Bronchial epithelial cell (primary cell): ENCODE data around the gene PTPRN2. TPM values are rescaled to one million over a fixed set of nuclear protein-coding genes. Genes with fewer than 3 reads are reported as not detected.

Experiments used
- DNase-seq: peaks from one replicate; pipeline ENCODE4 v3.0.0-alpha.2; 2010; ENCODE audit warnings: low read depth
- FAIRE-seq: peaks from 2 replicates; lab custom pipeline; 2011; peaks lifted over from hg19 to GRCh38; lab: Jason Lieb, UNC
- H3K27me3 ChIP-seq: 2 replicates; pipeline ENCODE4 v1.5.1; 2011; ENCODE audit warnings: low read length; ENCODE audit not compliant: control insufficient read depth, insufficient read depth
- H3K36me3 ChIP-seq: 2 replicates; pipeline ENCODE4 v1.5.1; 2011; ENCODE audit warnings: low read length; ENCODE audit not compliant: control insufficient read depth, insufficient read depth
- H3K4me3 ChIP-seq: 2 replicates; pipeline ENCODE4 v1.5.1; 2011; ENCODE audit warnings: mild to moderate bottlenecking, low read depth, low read length, control low read depth
- total RNA-seq: library from RNA; depleted of rRNA; stranded (reverse); fragments of >200 nt; gene quantifications from 2 replicates; pipeline ENCODE4 v1.2.1, GENCODE V29; 2014
- TF ChIP-seq, protein P1 (sequence below): IDR thresholded peaks from 2 replicates; pipeline ENCODE4 v1.5.1; 2011; ENCODE audit warnings: mild to moderate bottlenecking, moderate library complexity, low read length, control low read depth, inconsistent platforms; ENCODE audit not compliant: insufficient read depth, severe bottlenecking

The PTPRN2 gene
- total RNA-seq, 1 donor from 2014 or later: 1.1 TPM

GRCh38 chr7:157930441-157930840, 657.2 kb downstream of the PTPRN2 start:
- TF ChIP-seq, protein P1, sequence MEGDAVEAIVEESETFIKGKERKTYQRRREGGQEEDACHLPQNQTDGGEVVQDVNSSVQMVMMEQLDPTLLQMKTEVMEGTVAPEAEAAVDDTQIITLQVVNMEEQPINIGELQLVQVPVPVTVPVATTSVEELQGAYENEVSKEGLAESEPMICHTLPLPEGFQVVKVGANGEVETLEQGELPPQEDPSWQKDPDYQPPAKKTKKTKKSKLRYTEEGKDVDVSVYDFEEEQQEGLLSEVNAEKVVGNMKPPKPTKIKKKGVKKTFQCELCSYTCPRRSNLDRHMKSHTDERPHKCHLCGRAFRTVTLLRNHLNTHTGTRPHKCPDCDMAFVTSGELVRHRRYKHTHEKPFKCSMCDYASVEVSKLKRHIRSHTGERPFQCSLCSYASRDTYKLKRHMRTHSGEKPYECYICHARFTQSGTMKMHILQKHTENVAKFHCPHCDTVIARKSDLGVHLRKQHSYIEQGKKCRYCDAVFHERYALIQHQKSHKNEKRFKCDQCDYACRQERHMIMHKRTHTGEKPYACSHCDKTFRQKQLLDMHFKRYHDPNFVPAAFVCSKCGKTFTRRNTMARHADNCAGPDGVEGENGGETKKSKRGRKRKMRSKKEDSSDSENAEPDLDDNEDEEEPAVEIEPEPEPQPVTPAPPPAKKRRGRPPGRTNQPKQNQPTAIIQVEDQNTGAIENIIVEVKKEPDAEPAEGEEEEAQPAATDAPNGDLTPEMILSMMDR: no peak
- H3K27me3 ChIP-seq: no peaks in the 10 kb centered on the region
- FAIRE-seq: no peak
- H3K4me3 ChIP-seq: no peak overlapping the region
- DNase-seq: no peak
- H3K36me3 ChIP-seq: no peaks in the 10 kb centered on the region

DNA sequence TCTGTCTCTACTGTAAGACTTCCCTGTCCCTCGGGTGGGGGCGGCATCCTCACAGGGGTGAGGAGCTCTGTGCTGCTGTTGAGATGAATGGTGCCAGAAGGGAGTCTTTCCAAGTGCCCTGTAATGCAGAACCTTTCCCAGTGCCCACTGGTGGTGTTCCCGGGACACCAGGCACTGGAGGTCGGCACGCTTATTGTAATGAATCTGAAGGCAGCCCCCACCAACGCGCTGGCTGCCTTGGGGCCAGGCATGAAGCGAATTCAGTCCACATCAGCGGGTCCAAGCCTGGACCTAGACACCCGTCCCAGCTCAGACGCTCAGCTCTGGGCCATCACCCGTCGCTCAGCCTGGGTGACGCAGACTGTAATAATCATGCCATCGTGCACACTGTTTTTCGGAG, 658.0 kb downstream of the PTPRN2 start:
- no peak for DNase-seq
- Histone ChIP-seq H3K27me3 (no peaks in the 10 kb centered on the region), H3K4me3 (no peak overlapping the region), H3K36me3 (no peaks in the 10 kb centered on the region)
- no peak for FAIRE-seq
- TF ChIP-seq, protein P1: no peak

DNA sequence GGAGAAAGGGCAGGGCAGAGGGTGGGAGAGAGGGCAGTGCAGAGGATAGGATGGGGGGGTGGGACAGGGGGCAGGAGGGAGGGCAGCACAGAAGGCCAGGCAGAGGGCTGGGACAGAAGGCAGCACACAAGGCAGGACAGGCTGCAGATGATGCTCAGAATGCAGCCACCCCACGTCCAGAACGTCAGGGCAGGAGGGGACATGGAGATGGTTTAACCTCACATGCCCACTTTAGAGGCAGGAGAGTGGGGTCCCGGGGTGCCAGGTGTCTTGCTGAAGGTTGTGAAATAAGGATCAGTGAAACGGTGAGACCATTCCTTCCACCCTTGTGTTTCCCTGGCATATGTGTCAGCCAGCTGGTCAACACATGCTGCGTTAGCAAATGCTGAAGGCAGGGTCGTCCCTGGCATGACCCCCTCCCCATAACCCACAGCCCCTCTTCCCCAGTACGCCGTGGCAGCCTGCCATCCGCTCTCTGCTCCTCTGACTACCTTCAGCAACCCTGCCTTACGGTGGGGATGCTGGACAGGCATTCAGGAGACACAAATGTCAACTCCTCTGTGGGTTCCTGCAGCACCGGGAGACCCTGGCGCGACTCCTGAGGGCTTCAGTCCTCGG, 658.7 kb downstream of the PTPRN2 start:
- H3K4me3 ChIP-seq: no peak overlapping the region
- TF ChIP-seq, protein P1: no peak
- no peaks in the 10 kb centered on the region for H3K36me3 ChIP-seq
- no peaks in the 10 kb centered on the region for H3K27me3 ChIP-seq
- no peak for FAIRE-seq
- DNase-seq: no peak

GRCh38 chr7:157928171-157928794, 659.3 kb downstream of the PTPRN2 start:
- TF ChIP-seq, protein P1: no peak
- Histone ChIP-seq H3K4me3 (no peak overlapping the region), H3K36me3 (no peaks in the 10 kb centered on the region), H3K27me3 (no peaks in the 10 kb centered on the region)
- DNase-seq (no peak), FAIRE-seq (no peak)

DNA sequence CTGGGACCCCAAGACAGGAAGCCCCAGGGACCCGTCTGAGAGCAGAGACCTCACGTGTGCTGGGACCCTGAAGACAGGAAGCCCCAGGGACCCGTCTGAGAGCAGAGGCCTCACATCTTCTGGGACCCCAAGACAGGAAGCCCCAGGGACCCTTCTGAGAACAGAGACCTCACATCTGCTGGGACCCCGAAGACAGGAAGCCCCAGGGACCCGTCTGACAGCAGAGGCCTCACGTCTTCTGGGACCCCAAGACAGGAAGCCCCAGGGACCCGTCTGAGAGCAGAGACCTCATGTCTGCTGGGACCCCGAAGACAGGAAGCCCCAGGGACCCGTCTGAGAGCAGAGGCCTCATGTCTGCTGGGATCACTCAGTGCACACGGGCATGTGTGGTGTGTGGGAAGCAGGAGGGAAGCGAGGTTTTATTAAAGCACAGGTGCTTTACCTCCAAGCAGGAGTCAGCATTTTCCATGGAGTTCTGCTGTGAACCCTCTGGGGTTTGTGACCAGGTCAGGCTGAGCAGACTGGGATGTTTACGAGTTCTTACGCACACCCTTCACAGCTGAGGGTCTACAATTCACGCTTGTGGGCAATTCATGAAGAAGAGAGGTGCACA, 660.2 kb downstream of the PTPRN2 start:
- H3K36me3 ChIP-seq: no peaks in the 10 kb centered on the region
- H3K4me3 ChIP-seq: no peak overlapping the region
- no peak for FAIRE-seq
- H3K27me3 ChIP-seq: no peaks in the 10 kb centered on the region
- TF ChIP-seq, protein P1: no peak
- no peak for DNase-seq
